ENCODE results near the gene EPRS1. TPM values are rescaled to one million over a fixed set of nuclear protein-coding genes. Genes with fewer than 3 reads are reported as not detected.

The EPRS1 gene
- total and polyA plus RNA-seq, 2 of the 13 experiments (the other 11 are each of a cell fraction or from before 2014, with no cell fraction given): 86.1 to 124 TPM

GRCh38 chr1:220089650-220090556 lies 43.6 kb upstream of the EPRS1 start, which contains the start of gene BPNT1 (continued):
- TF ChIP-seq PBX2 (CRISPR knock-in tag; IDR thresholded peaks at IDR 0.05) (no peak), NR0B2 (CRISPR knock-in tag; IDR thresholded peaks at IDR 0.05) (no peak), ZNF784 (CRISPR knock-in tag; IDR thresholded peaks at IDR 0.05; ENCODE audit: borderline replicate concordance) (no peak), ZNF629 (CRISPR knock-in tag; conservative IDR thresholded peaks at IDR 0.05) (no peak), HNF1A (IDR thresholded peaks at IDR 0.05; ENCODE audit: low read depth) (no peak), HNF1A (CRISPR knock-in tag; IDR thresholded peaks at IDR 0.05; ENCODE audit: borderline replicate concordance) (0 out of 2 replicates have a peak, but pooled peaks have one; percentile 34), ZNF713 (CRISPR knock-in tag; IDR thresholded peaks at IDR 0.05) (no peak), FOXK2 (IDR thresholded peaks at IDR 0.05) (peak; percentile 46; the same call in 1 of the 2 replicates), TRAFD1 (CRISPR knock-in tag; IDR thresholded peaks at IDR 0.05; ENCODE audit: borderline replicate concordance) (no peak), FUBP1 (CRISPR knock-in tag; IDR thresholded peaks at IDR 0.05; ENCODE audit: borderline replicate concordance) (no peak), SP5 (CRISPR knock-in tag; IDR thresholded peaks at IDR 0.05; ENCODE audit: borderline replicate concordance, low read depth) (peak; percentile 69), USF2 (IDR thresholded peaks at IDR 0.05; ENCODE audit: low read depth, low read length) (peak; percentile 31; the same call in 1 of the 2 replicates), USF2 (CRISPR knock-in tag; IDR thresholded peaks at IDR 0.05; ENCODE audit: borderline replicate concordance) (peak; percentile 59; the same call in 1 of the 2 replicates), TBX2 (CRISPR knock-in tag; IDR thresholded peaks at IDR 0.05; ENCODE audit: borderline replicate concordance) (peak; percentile 68; the same call in 1 of the 2 replicates), SSRP1 (CRISPR knock-in tag; IDR thresholded peaks at IDR 0.05) (no peak)
